Measurements from ENCODE around the gene TSPAN4.

GRCh38 chr11:793556-793955 lies 49.1 kb upstream of the TSPAN4 start:
- TF ChIP-seq CTCF (IDR thresholded peaks at IDR 0.05 in 8 of 11, conservative IDR thresholded peaks at IDR 0.05 in 3 of 11), result no peak
- TF ChIP-seq POLR2AphosphoS5 (IDR thresholded peaks at IDR 0.05), result no peak

Data from spleen (tissue), 7 donors.